Stimulated activated CD8-positive, alpha-beta memory T cell treated with anti-CD3 and anti-CD28 coated beads, Interleukin-4, amount 100 ng/mL, for 48 hours (primary cell): Measurements from ENCODE around the gene INPP5F.
"Not testable (repeated sequence)": the region's sequence is repeated elsewhere in the genome, so short reads cannot be mapped to it uniquely, and the experiment has no call there.

ENCODE experiments used
- DNase-seq: peaks from one replicate; pipeline ENCODE4 v3.0.0-alpha.2; 2020

INPP5F gene

GRCh38 chr10:119778776-119779445 is 53.1 kb downstream of the INPP5F start:
- DNase-seq = no peak

- no peak for DNase-seq
Observed at GRCh38 chr10:119780879-119781480, 55.1 kb downstream of the INPP5F start.

GRCh38 chr10:119781498-119781897 is 55.6 kb downstream of the INPP5F start:
- no peak for DNase-seq

- DNase-seq = no peak
Observed at GRCh38 chr10:119782981-119783664, 57.3 kb downstream of the INPP5F start.

- DNase-seq = no peak
Observed at GRCh38 chr10:119783665-119784027, 57.8 kb downstream of the INPP5F start.

GRCh38 chr10:119784340-119785067 is 58.7 kb downstream of the INPP5F start:
- no peak for DNase-seq

GRCh38 chr10:119786117-119786769 is 60.4 kb downstream of the INPP5F start:
- DNase-seq = no peak

GRCh38 chr10:119795101-119795500 is 69.3 kb downstream of the INPP5F start:
- not testable (repeated sequence) for DNase-seq

- no peak for DNase-seq
Observed at GRCh38 chr10:119796039-119796438, 70.2 kb downstream of the INPP5F start.

- no peak for DNase-seq
Observed at GRCh38 chr10:119801176-119801575, 75.3 kb downstream of the INPP5F start.

GRCh38 chr10:119801998-119802538 is 76.2 kb downstream of the INPP5F start:
- no peak for DNase-seq

GRCh38 chr10:119803264-119803663 is 77.4 kb downstream of the INPP5F start:
- DNase-seq = no peak

GRCh38 chr10:119805702-119806230 is 79.9 kb downstream of the INPP5F start:
- DNase-seq = no peak

GRCh38 chr10:119806334-119807130 is 80.7 kb downstream of the INPP5F start:
- DNase-seq = no peak

GRCh38 chr10:119807960-119808697 is 82.3 kb downstream of the INPP5F start:
- DNase-seq = no peak

GRCh38 chr10:119811122-119811521 is 85.3 kb downstream of the INPP5F start:
- DNase-seq = no peak

- DNase-seq = no peak
Observed at GRCh38 chr10:119812684-119813083, 86.8 kb downstream of the INPP5F start.

GRCh38 chr10:119815671-119816070 is 89.8 kb downstream of the INPP5F start:
- no peak for DNase-seq

- DNase-seq = no peak
Observed at GRCh38 chr10:119817991-119818888, 92.4 kb downstream of the INPP5F start.

GRCh38 chr10:119818889-119819270 is 93.0 kb downstream of the INPP5F start:
- no peak for DNase-seq
